ENCODE results near the gene AP2A2. TPM values are rescaled to one million over a fixed set of nuclear protein-coding genes. Genes with fewer than 3 reads are reported as not detected.

The AP2A2 gene
- total and polyA plus RNA-seq, 2 donors (not counting 1 experiment from before 2014, with no cell fraction given), result 53.1 to 57.0 TPM

DNA sequence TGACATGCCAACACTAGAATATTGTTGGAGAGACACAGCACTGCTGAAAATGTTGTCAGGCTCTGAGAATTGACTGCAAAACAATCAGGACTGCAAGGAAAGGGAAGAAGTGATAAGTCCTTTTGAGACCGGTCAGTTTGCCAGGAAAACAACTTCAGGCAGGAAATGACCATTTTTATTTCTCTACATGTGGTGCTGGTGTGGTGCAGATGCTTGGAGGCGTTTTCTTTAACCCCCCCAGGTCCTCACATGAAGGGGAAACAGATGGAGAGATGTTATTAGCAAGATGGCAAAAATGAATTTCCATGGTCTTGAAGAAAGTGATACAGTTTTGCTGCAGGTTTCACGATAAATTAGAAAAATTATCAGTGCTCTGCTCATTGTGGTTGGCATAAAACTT, 5.7 kb downstream of the AP2A2 start:
- no peaks in the 10 kb centered on the region for H3K9me3 ChIP-seq (ENCODE audit: control extremely low read depth in 1 of 3, control insufficient read depth in 2 of 3, insufficient read depth in 1 of 3, low read length in 2 of 3)
- POLR2A ChIA-PET, result no interaction called here
- Mint-ChIP-seq H3K4me1 (peaks cover 29% of the 10 kb centered on the region), H3K4me3 (no peak overlapping the region), H3K9me3 (ENCODE audit: insufficient read depth) (no peaks in the 10 kb centered on the region), H3K27ac (no peak overlapping the region), H3K27me3 (no peaks in the 10 kb centered on the region)
- peaks cover 96% of the 10 kb centered on the region for H3K79me2 ChIP-seq (ENCODE audit: control insufficient read depth, insufficient read depth, low read length)
- no peak for ATAC-seq (ENCODE audit: low read depth)
- H4K20me1 ChIP-seq (ENCODE audit: control insufficient read depth, insufficient read depth, low read length, poor library complexity, severe bottlenecking), result peaks cover 61% of the 10 kb centered on the region
- no peak overlapping the region for H3K9ac ChIP-seq (ENCODE audit: low read length)
- peaks cover 11 to 21% of the 10 kb centered on the region in 2 donors for H3K4me1 ChIP-seq (ENCODE audit: control insufficient read depth in 2 of 2, insufficient read depth in 2 of 2, low read length in 2 of 2)
- WGBS (ENCODE audit: insufficient coverage), result no CpG with 5 or more reads among the region's 3 CpGs
- H3K27me3 ChIP-seq (replicated peaks in 1 of 4; ENCODE audit: control extremely low read depth in 1 of 4, control insufficient read depth in 3 of 4, insufficient read depth in 4 of 4, low read length in 3 of 4), result no peaks in the 10 kb centered on the region
- DNase-seq, result no peak
- H2AFZ ChIP-seq (ENCODE audit: insufficient read depth, low read depth, low read length, poor library complexity, severe bottlenecking), result no peak overlapping the region
- CTCF ChIA-PET, result no interaction called here
- no peak overlapping the region for H3K4me3 ChIP-seq (ENCODE audit: control extremely low read depth in 1 of 5, extremely low read depth in 1 of 5, insufficient read depth in 1 of 5, low read depth in 2 of 5, low read length in 4 of 5)
- H3K4me2 ChIP-seq (replicated peaks; ENCODE audit: low read depth, low read length, poor library complexity, severe bottlenecking), result no peak overlapping the region
- intact Hi-C loops (cut with micrococcal nuclease), result no loop called here
- H3K27ac ChIP-seq (ENCODE audit: low read length in 2 of 2), result no peak overlapping the region
- no peak for TF ChIP-seq CTCF (IDR thresholded peaks at IDR 0.05)
- no peak for TF ChIP-seq EZH2 (IDR thresholded peaks at IDR 0.05; ENCODE audit: borderline replicate concordance, insufficient read depth, low read depth, low read length, poor library complexity, severe bottlenecking)
- H3K36me3 ChIP-seq (replicated peaks in 1 of 2; ENCODE audit: control extremely low read depth in 1 of 2, control insufficient read depth in 1 of 2, extremely low read depth in 1 of 2, insufficient read depth in 2 of 2, low read length in 1 of 2), result no peaks in the 10 kb centered on the region

DNA sequence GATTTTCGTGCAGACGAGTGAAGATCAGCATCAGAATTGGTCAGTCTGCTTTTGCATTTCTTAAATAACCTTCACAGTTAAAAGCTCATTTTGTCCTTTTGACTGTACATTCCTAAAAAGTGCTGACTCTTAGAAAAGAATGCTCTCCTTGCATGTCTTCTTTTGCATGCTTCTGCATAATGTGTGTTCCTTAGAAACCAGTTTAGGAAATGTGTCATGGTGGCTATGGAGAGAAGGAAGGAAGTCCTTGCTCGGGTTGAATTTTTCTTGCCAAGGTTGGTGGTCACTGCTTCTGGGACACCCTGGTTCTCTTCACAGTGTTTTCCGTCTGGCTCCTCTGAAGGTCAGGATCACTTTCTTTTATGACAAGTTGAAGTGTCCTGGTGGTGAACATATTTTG, 6.8 kb downstream of the AP2A2 start:
- H3K9me3 ChIP-seq (ENCODE audit: control extremely low read depth in 1 of 3, control insufficient read depth in 2 of 3, insufficient read depth in 1 of 3, low read length in 2 of 3), result no peaks in the 10 kb centered on the region
- no peaks in the 10 kb centered on the region for H3K27me3 ChIP-seq (replicated peaks in 1 of 4; ENCODE audit: control extremely low read depth in 1 of 4, control insufficient read depth in 3 of 4, insufficient read depth in 4 of 4, low read length in 3 of 4)
- TF ChIP-seq EZH2 (IDR thresholded peaks at IDR 0.05; ENCODE audit: borderline replicate concordance, insufficient read depth, low read depth, low read length, poor library complexity, severe bottlenecking), result no peak
- TF ChIP-seq CTCF (IDR thresholded peaks at IDR 0.05), result no peak
- Mint-ChIP-seq H3K27me3 (no peaks in the 10 kb centered on the region), H3K4me3 (no peak overlapping the region), H3K27ac (no peak overlapping the region), H3K9me3 (ENCODE audit: insufficient read depth) (no peaks in the 10 kb centered on the region), H3K4me1 (peaks cover 19% of the 10 kb centered on the region)
- ChIA-PET CTCF (no interaction called here), POLR2A (no interaction called here)
- no peak for ATAC-seq (ENCODE audit: low read depth)
- no peak overlapping the region for H2AFZ ChIP-seq (ENCODE audit: insufficient read depth, low read depth, low read length, poor library complexity, severe bottlenecking)
- H3K27ac ChIP-seq (ENCODE audit: low read length in 2 of 2), result no peak overlapping the region
- H3K4me1 ChIP-seq (ENCODE audit: control insufficient read depth in 2 of 2, insufficient read depth in 2 of 2, low read length in 2 of 2), result peaks cover under 1 to 10% of the 10 kb centered on the region in 2 donors
- peaks cover 71% of the 10 kb centered on the region for H4K20me1 ChIP-seq (ENCODE audit: control insufficient read depth, insufficient read depth, low read length, poor library complexity, severe bottlenecking)
- no peak overlapping the region for H3K4me3 ChIP-seq (ENCODE audit: control extremely low read depth in 1 of 5, extremely low read depth in 1 of 5, insufficient read depth in 1 of 5, low read depth in 2 of 5, low read length in 4 of 5)
- intact Hi-C loops (cut with micrococcal nuclease), result no loop called here
- H3K9ac ChIP-seq (ENCODE audit: low read length), result no peak overlapping the region
- WGBS (ENCODE audit: insufficient coverage), result 55% methylated on average over 2 of the region's 4 CpGs
- DNase-seq, result no peak
- no peak overlapping the region for H3K4me2 ChIP-seq (replicated peaks; ENCODE audit: low read depth, low read length, poor library complexity, severe bottlenecking)
- H3K36me3 ChIP-seq (replicated peaks in 1 of 2; ENCODE audit: control extremely low read depth in 1 of 2, control insufficient read depth in 1 of 2, extremely low read depth in 1 of 2, insufficient read depth in 2 of 2, low read length in 1 of 2), result no peaks in the 10 kb centered on the region
- H3K79me2 ChIP-seq (ENCODE audit: control insufficient read depth, insufficient read depth, low read length), result peaks cover 96% of the 10 kb centered on the region

Measured in B cell (primary cell).